A673 (cell line): Measurements from ENCODE around the gene ESR1. TPM values are rescaled to one million over a fixed set of nuclear protein-coding genes. Genes with fewer than 3 reads are reported as not detected.

ENCODE experiments used
- BruUV-seq: library from RNA; stranded (reverse); fragments of 400-500 nt; replicated peaks from 2 replicates; lab custom pipeline; 2021; lab: Mats Ljungman, UMichigan
- CTCF ChIA-PET: fragments of 300-600 bp; sonication (Branson Sonifier 250); formaldehyde crosslinking; loops from one replicate; lab custom pipeline; 2022; ENCODE audit warnings: antibody characterized with exemption; lab: Charles Lee
- POLR2A ChIA-PET: fragments of 300-600 bp; sonication (Branson Sonifier 250); formaldehyde crosslinking; loops from one replicate; lab custom pipeline; 2022; ENCODE audit warnings: antibody characterized with exemption; ENCODE audit not compliant: low non-redundant PET; lab: Charles Lee
- DNase-seq: peaks from one replicate; pipeline ENCODE4 v3.0.0-alpha.2; 2015; ENCODE audit warnings: low spot score
- H3K27ac ChIP-seq: fragments of 200-600 bp; sonication (generic); 2 replicates; pipeline ENCODE4 v1.5.1; 2016; ENCODE audit warnings: mixed run types, low read depth, mild to moderate bottlenecking, mixed read lengths, antibody characterized with exemption, low read length; ENCODE audit not compliant: poor library complexity, severe bottlenecking
- H3K27me3 ChIP-seq: fragments of 200-600 bp; sonication (generic); replicated peaks from 2 replicates; pipeline ENCODE4 v1.6.1; 2017; ENCODE audit warnings: mixed run types, low read depth, mild to moderate bottlenecking, mixed read lengths, antibody characterized with exemption, low read length; ENCODE audit not compliant: insufficient read depth, poor library complexity
- H3K36me3 ChIP-seq: fragments of 200-600 bp; sonication (generic); 2 replicates; pipeline ENCODE4 v1.6.1; 2016; ENCODE audit warnings: mixed run types, mild to moderate bottlenecking, mixed read lengths, antibody characterized with exemption, low read length; ENCODE audit not compliant: insufficient read depth, poor library complexity, severe bottlenecking
- H3K4me1 ChIP-seq: fragments of 200-600 bp; sonication (generic); 2 replicates; pipeline ENCODE4 v1.6.1; 2017; ENCODE audit warnings: mixed run types, mild to moderate bottlenecking, mixed read lengths, antibody characterized with exemption, low read length; ENCODE audit not compliant: insufficient read depth, poor library complexity, severe bottlenecking
- H3K4me3 ChIP-seq: fragments of 200-600 bp; sonication (generic); 2 replicates; pipeline ENCODE4 v1.5.1; 2016; ENCODE audit warnings: low read depth, mixed run types, mild to moderate bottlenecking, mixed read lengths, low read length; ENCODE audit not compliant: poor library complexity, severe bottlenecking
- H3K9me3 ChIP-seq: fragments of 200-600 bp; sonication (generic); 2 replicates; pipeline ENCODE4 v1.6.1; 2016; ENCODE audit warnings: mixed run types, low read depth, mild to moderate bottlenecking, mixed read lengths, antibody characterized with exemption, low read length; ENCODE audit not compliant: poor library complexity, severe bottlenecking
- EZH2 ChIP-seq: fragments of 200-600 bp; sonication (generic); IDR thresholded peaks from 2 replicates; pipeline ENCODE4 v1.6.1; 2017; ENCODE audit warnings: borderline replicate concordance, low read depth, mild to moderate bottlenecking, mixed read lengths, antibody characterized with exemption, low read length; ENCODE audit not compliant: poor library complexity, severe bottlenecking
- intact Hi-C: fragments of 100-400 bp; cut with micrococcal nuclease; formaldehyde crosslinking; loops from one replicate; pipeline ENCODE4 v1.10.0; 2022; ENCODE audit not compliant: unreplicated experiment
- total RNA-seq: library from RNA; stranded (reverse); gene quantifications from 2 replicates; pipeline ENCODE4 v1.2.3, GENCODE V29; 2021
- TF ChIP-seq, protein P1 (sequence below): fragments of 300-800, 200-600 bp; sonication (generic); conservative IDR thresholded peaks from 2 replicates; pipeline ENCODE4 v1.5.1; 2017; ENCODE audit warnings: low read depth, mild to moderate bottlenecking, antibody characterized with exemption, low read length, moderate library complexity, mixed read lengths

ESR1 gene
- total RNA-seq, 1 experiment from 2014 or later, result not detected

GRCh38 chr6:152173321-152173720, 365.8 kb downstream of the ESR1 start:
- no peak for DNase-seq
- Histone ChIP-seq H3K4me1 (no peaks in the 10 kb centered on the region), H3K27me3 (no peaks in the 10 kb centered on the region), H3K9me3 (no peaks in the 10 kb centered on the region), H3K4me3 (no peak overlapping the region), H3K36me3 (no peaks in the 10 kb centered on the region), H3K27ac (no peak overlapping the region)
- no TSS peak for BruUV-seq
- TF ChIP-seq, protein P1, sequence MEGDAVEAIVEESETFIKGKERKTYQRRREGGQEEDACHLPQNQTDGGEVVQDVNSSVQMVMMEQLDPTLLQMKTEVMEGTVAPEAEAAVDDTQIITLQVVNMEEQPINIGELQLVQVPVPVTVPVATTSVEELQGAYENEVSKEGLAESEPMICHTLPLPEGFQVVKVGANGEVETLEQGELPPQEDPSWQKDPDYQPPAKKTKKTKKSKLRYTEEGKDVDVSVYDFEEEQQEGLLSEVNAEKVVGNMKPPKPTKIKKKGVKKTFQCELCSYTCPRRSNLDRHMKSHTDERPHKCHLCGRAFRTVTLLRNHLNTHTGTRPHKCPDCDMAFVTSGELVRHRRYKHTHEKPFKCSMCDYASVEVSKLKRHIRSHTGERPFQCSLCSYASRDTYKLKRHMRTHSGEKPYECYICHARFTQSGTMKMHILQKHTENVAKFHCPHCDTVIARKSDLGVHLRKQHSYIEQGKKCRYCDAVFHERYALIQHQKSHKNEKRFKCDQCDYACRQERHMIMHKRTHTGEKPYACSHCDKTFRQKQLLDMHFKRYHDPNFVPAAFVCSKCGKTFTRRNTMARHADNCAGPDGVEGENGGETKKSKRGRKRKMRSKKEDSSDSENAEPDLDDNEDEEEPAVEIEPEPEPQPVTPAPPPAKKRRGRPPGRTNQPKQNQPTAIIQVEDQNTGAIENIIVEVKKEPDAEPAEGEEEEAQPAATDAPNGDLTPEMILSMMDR, result no peak
- no peak for TF ChIP-seq EZH2
- POLR2A ChIA-PET, result no interaction called here
- intact Hi-C loops, result no loop called here
- CTCF ChIA-PET, result no interaction called here

- H3K9me3 ChIP-seq, result no peaks in the 10 kb centered on the region
- no peaks in the 10 kb centered on the region for H3K4me1 ChIP-seq
- TF ChIP-seq, protein P1, result no peak
- TF ChIP-seq EZH2, result no peak
- ChIA-PET CTCF (no interaction called here), POLR2A (no interaction called here)
- intact Hi-C loops, result no loop called here
- H3K27ac ChIP-seq, result no peak overlapping the region
- H3K4me3 ChIP-seq, result no peak overlapping the region
- H3K27me3 ChIP-seq, result no peaks in the 10 kb centered on the region
- H3K36me3 ChIP-seq, result no peaks in the 10 kb centered on the region
- no TSS peak for BruUV-seq
- DNase-seq, result no peak
Observed at GRCh38 chr6:152173957-152174356, 366.5 kb downstream of the ESR1 start.

DNA sequence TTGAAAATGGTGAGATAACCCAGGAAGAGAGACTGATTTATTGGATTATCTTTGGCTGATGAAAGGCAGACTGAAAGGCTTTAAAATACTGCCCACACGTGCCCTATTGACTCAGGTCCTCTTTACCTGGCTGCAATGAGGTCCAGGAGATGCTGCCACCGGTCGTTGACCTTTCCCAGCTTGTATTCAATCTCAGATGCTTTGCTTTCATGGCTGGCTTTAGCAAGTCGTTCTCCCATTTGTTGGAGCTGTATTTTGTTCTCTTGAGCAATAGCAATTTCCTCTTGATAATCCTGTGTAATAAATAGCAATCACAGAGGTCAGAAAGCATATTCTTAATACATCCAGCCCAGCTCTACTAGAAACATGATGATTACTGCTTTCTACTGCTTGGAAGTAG, 368.8 kb downstream of the ESR1 start:
- Histone ChIP-seq H3K27me3 (no peaks in the 10 kb centered on the region), H3K4me3 (no peak overlapping the region), H3K4me1 (no peaks in the 10 kb centered on the region), H3K36me3 (no peaks in the 10 kb centered on the region), H3K9me3 (no peaks in the 10 kb centered on the region), H3K27ac (no peak overlapping the region)
- intact Hi-C loops, result no loop called here
- DNase-seq, result no peak
- TF ChIP-seq, protein P1, result no peak
- TF ChIP-seq EZH2, result no peak
- no TSS peak for BruUV-seq
- CTCF ChIA-PET, result no interaction called here
- POLR2A ChIA-PET, result no interaction called here
